NK-92 (cell line): ENCODE results near the gene CD53.
"Not testable (repeated sequence)": the region's sequence is repeated elsewhere in the genome, so short reads cannot be mapped to it uniquely, and the experiment has no call there.

ENCODE experiments used
- DNase-seq: peaks from one replicate; lab custom pipeline; 2025; ENCODE audit not compliant: unreplicated experiment; lab: John Stamatoyannopoulos, UW

The CD53 gene, protein sequence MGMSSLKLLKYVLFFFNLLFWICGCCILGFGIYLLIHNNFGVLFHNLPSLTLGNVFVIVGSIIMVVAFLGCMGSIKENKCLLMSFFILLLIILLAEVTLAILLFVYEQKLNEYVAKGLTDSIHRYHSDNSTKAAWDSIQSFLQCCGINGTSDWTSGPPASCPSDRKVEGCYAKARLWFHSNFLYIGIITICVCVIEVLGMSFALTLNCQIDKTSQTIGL

GRCh38 chr1:110872745-110873720, at the start of gene CD53:
Gene CD53, plus strand, starts transcription at chr1:110873148. Its CDS starts 18,261 bp downstream, at chr1:110891409.
- no peak for DNase-seq

GRCh38 chr1:110824192-110824591, 48.8 kb upstream of the CD53 start:
- DNase-seq: no peak

- DNase-seq: no peak
Measured at GRCh38 chr1:110829955-110830553, 42.9 kb upstream of the CD53 start.

GRCh38 chr1:110833779-110834178, 39.2 kb upstream of the CD53 start:
- not testable (repeated sequence) for DNase-seq

DNA sequence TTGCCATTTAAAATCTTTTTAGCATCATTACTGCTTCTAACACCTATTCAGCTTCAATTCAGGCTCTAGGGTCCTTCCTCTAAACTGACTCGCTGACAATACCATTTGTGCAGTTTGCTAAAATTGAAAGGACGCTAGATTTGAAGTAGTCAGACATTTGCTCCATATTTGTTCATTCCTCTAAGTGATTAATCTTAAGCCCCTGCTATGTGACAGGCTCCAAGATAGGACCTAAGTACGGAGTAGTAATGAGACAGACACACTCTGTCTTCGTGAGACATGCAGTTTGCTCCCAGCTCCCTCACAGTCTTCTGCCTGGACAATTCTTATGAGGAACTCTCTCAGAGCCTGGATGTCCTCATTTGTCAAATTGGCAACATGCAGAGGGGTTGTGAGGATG, 26.1 kb upstream of the CD53 start:
- DNase-seq: no peak

DNA sequence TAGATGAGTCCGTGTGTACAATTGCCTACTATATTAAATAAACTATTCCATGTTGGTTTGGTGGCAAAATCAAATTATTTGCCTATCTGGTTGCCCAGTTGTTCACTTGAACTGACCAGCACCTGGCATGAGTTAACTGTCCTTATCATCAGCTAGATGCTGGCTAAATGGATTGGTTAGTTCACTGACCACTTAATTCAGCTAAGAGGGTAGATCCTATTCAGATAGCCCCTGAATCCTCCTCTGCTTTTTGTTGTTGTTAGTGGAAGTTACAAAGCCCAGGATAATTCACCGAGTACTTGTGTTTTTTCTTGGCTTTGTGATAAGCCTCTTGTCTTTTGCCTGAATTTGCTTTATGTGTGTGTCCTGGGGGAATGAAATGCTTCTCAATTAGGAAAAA, 22.8 kb upstream of the CD53 start:
- no peak for DNase-seq

- DNase-seq: no peak
Measured at GRCh38 chr1:110850627-110851026, 22.3 kb upstream of the CD53 start.

GRCh38 chr1:110853135-110853534, 19.8 kb upstream of the CD53 start:
- DNase-seq: no peak

- no peak for DNase-seq
Measured at GRCh38 chr1:110856410-110856809, 16.5 kb upstream of the CD53 start.

- no peak for DNase-seq
Measured at GRCh38 chr1:110857964-110858948, 14.7 kb upstream of the CD53 start.

DNA sequence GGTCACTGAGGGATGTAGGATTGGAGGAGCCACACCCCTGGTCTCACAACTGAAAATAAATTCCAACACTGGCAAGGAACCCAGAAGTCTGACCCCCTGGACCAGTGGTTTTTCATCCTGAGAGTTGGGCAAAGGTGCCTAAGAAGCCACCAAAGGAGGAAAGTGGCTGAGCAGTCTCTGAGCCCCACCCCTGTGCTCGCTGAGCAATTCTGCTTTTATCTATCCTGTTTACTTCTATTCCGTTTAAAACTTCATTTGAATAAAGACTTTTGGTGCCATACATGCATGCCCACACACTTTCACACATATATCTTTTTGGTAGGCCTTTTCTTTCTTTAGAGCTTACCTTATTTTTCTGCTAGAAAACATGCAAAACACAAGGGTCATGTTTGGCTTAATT, 13.9 kb upstream of the CD53 start:
- DNase-seq: no peak

DNA sequence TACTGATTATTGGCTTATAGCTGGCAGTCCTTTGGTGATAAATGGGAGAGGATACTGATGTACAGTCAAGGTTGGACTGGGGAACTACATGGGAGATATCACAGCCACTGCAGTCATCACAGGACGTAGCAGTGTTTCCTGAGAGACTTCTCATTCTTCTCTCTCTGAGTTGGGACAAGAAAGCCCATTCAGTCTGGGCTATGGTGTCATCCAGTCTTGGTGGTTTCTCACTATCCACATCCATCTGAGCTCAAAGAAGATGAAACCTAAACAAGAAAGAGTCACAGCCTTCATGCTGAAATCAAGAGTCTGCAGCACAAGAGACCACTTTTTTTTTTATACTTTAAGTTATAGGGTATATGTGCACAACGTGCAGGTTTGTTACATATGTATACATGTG, 12.8 kb upstream of the CD53 start:
- no peak for DNase-seq

GRCh38 chr1:110860620-110861019, 12.3 kb upstream of the CD53 start:
- not testable (repeated sequence) for DNase-seq

DNA sequence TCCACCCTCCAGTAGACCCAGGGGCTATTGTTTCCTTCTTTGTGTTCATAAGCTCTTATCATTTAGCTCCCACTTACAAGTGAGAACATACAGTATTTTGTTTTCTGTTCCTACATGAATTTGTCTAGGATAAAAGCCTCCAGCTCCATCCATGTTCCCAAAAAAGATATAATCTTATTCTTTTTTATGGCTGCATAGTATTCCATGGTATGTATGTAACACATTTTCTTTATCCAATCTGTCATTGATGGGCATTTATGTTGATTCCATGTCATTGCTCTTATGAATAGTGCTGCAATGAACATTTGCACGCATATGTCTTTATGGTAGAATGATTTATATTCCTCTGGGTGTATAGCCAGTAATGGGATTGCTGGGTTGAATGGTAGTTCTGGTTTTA, 11.0 kb upstream of the CD53 start:
- not testable (repeated sequence) for DNase-seq

DNA sequence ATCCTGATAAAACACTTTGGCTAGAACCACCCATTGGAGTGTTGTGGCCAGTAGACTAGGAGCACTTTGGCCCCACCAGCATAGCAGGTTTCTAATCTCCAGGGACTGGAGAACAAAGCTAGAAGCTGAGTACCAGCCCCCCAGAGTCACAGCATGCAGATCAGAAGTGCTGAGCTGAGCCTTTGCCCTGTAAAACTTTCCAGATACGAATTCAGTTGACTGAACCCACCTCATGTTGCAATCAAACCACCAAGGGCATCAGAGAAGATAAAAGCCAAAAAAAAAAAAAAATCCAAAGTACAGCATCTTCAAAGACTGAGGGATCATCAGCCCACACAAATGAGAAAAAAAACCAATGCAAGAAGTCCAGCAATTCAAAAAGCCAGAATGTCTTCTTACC, 8.7 kb upstream of the CD53 start:
- no peak for DNase-seq

- no peak for DNase-seq
Measured at GRCh38 chr1:110870721-110871388, 2.1 kb upstream of the CD53 start.

GRCh38 chr1:110872366-110872744, 593 bp upstream of the CD53 start:
- no peak for DNase-seq

- no peak for DNase-seq
Measured at GRCh38 chr1:110873856-110874255, 908 bp downstream of the CD53 start.

GRCh38 chr1:110874324-110875215, 1.6 kb downstream of the CD53 start:
- DNase-seq: no peak
